Measurements from ENCODE around the gene SERP1.

- no peak for TF ChIP-seq EZH2 (IDR thresholded peaks at IDR 0.05)
- TF ChIP-seq CTCF (IDR thresholded peaks at IDR 0.05) = no peak
- TF ChIP-seq EZH2phosphoT487 (IDR thresholded peaks at IDR 0.05) = no peak
Measured at GRCh38 chr3:150543531-150543930, 2.8 kb downstream of the SERP1 start.
